Small intestine (tissue), 7 donors: Measurements from ENCODE around the gene TSGA10IP. TPM values are rescaled to one million over a fixed set of nuclear protein-coding genes. Genes with fewer than 3 reads are reported as not detected.

Source experiments
- DNase-seq, 2 donors: peaks; one replicate each; pipeline versions ENCODE4 v3.0.0 to v3.0.0-alpha.2; 2013
- FAIRE-seq: peaks from 2 replicates; lab custom pipeline; 2012; peaks lifted over from hg19 to GRCh38; lab: Jason Lieb, UNC
- H3K27ac ChIP-seq, 3 donors: one replicate each; pipeline ENCODE4 v1.5.1; 2013; ENCODE audit warnings: low read length in 2 of 3, mild to moderate bottlenecking in 2 of 3, control low read depth in 1 of 3, inconsistent platforms in 1 of 3, low read depth in 1 of 3, moderate library complexity in 1 of 3
- H3K27me3 ChIP-seq, 3 donors: one replicate each; pipeline ENCODE4 v1.6.1; 2013; ENCODE audit warnings: low read length in 3 of 3, inconsistent platforms in 1 of 3; ENCODE audit not compliant: control insufficient read depth in 3 of 3, insufficient read depth in 3 of 3
- H3K36me3 ChIP-seq, 3 donors: one replicate each; pipeline ENCODE4 v1.6.1; 2013; ENCODE audit warnings: low read length in 3 of 3, inconsistent platforms in 1 of 3, low read depth in 1 of 3, mild to moderate bottlenecking in 1 of 3, moderate library complexity in 1 of 3; ENCODE audit not compliant: control insufficient read depth in 3 of 3, insufficient read depth in 2 of 3
- H3K4me1 ChIP-seq, 3 donors: one replicate each; pipeline ENCODE4 v1.6.1; 2013; ENCODE audit warnings: low read length in 2 of 3, inconsistent platforms in 1 of 3, low read depth in 1 of 3, mild to moderate bottlenecking in 1 of 3, moderate library complexity in 1 of 3; ENCODE audit not compliant: control insufficient read depth in 3 of 3, insufficient read depth in 2 of 3
- H3K4me3 ChIP-seq, 3 donors: one replicate each; pipeline ENCODE4 v1.5.1; 2013; ENCODE audit warnings: low read length in 3 of 3, control low read depth in 1 of 3, inconsistent platforms in 1 of 3, low read depth in 1 of 3, mild to moderate bottlenecking in 1 of 3, moderate library complexity in 1 of 3
- H3K9me3 ChIP-seq, 2 donors: one replicate each; pipeline ENCODE4 v1.6.1; 2013; ENCODE audit warnings: low read depth in 1 of 2, low read length in 1 of 2; ENCODE audit not compliant: control insufficient read depth in 2 of 2, insufficient read depth in 1 of 2
- WGBS, 3 donors: extraction: QIAGEN DNeasy Blood & Tissue Kit; methylation state at CpG; one replicate each; pipeline ENCODE4 v1.1.7; 2013; 5-methylcytosine and 5-hydroxymethylcytosine counted together
- polyA plus RNA-seq, 4 donors: library from polyadenylated mRNA; stranded (reverse) in 3 of 4; unstranded in 1 of 4; fragments of 200-250 nt in 3 of 4; fragments of 120-200 nt in 1 of 4; gene quantifications; one replicate each; pipeline versions ENCODE4 v1.2.1 to v1.2.3, GENCODE V29; 2013
- donor health status: healthy with polysubstance abuse.
- donor health status: control.
- donor health status: control.
- donor health status: Bipolar disorder and iron deficiency.
- donor health status: healthy.

Gene TSGA10IP
- polyA plus RNA-seq, 4 donors: 0.07 TPM; not detected in 3

GRCh38 chr11:66007201-66007634, 61.9 kb downstream of the TSGA10IP start:
- no peak for FAIRE-seq
- no peak overlapping the region for H3K27ac ChIP-seq
- WGBS, 3 donors: 42 to 48% (median 46%) methylated on average over 5 of the region's 5 CpGs

DNA sequence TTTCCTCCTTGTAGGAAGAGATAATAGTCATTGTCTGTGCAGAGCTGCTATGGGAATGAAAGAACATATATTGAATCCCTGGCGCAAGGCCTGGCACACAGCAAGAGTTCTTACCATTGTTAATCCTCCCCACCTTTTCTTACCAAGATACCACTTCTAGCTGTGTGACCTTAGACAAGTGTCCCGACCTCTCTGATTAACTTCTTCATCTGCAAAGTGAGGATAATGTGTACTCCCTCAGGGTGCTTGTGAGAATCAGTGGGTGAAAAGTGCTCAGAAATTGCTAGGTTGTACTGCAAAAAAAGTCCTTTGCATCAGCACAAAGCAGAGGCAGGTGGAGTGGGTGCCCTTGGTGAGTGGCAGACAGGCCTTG, 62.8 kb downstream of the TSGA10IP start:
- Histone ChIP-seq H3K9me3 (no peaks in the 10 kb centered on the region), H3K27ac (no peak overlapping the region), H3K27me3 (peaks cover 0 to 45% (median 11%) of the 10 kb centered on the region in 3 donors), H3K36me3 (peaks cover 0 to 37% (median 2%) of the 10 kb centered on the region in 3 donors), H3K4me1 (peaks cover 2 to 6% (median 2%) of the 10 kb centered on the region in 3 donors), H3K4me3 (no peak overlapping the region)
- DNase-seq (no peak), FAIRE-seq (no peak)
- 73 to 89% (median 89%) methylated on average over 2 of the region's 2 CpGs for WGBS, 3 donors

More at GRCh38 chr11:66007201-66007634, 61.9 kb downstream of the TSGA10IP start:
- Histone ChIP-seq H3K36me3 (peaks cover 0 to 38% (median 2%) of the 10 kb centered on the region in 3 donors), H3K9me3 (no peaks in the 10 kb centered on the region), H3K4me1 (peaks cover 2 to 7% (median 2%) of the 10 kb centered on the region in 3 donors), H3K27me3 (peaks cover 0 to 37% (median 6%) of the 10 kb centered on the region in 3 donors), H3K4me3 (no peak overlapping the region)
- no peak for DNase-seq

GRCh38 chr11:66008468-66009101, 63.3 kb downstream of the TSGA10IP start:
- no peaks in the 10 kb centered on the region for H3K9me3 ChIP-seq
- DNase-seq (no peak), FAIRE-seq (no peak)
- no peak overlapping the region for H3K4me3 ChIP-seq
- 56 to 63% (median 60%) methylated on average over 10 of the region's 10 CpGs for WGBS, 3 donors
- H3K27ac ChIP-seq: no peak overlapping the region
- H3K27me3 ChIP-seq: peaks cover 0 to 50% (median 12%) of the 10 kb centered on the region in 3 donors
- peaks cover 0 to 32% (median 2%) of the 10 kb centered on the region in 3 donors for H3K36me3 ChIP-seq
- peaks cover 0 to 2% (median under 1%) of the 10 kb centered on the region in 3 donors for H3K4me1 ChIP-seq

Other genes with a start within 250 kb of the TSGA10IP start
- gene KAT5, start 233.2 kb upstream of the TSGA10IP start, polyA plus RNA-seq: 10 to 100 TPM; 63.9 to 76.7 (median 71.1) TPM
- gene RNASEH2C, start 224.7 kb upstream of the TSGA10IP start, polyA plus RNA-seq: 10 to 100 TPM; 36.9 to 65.1 (median 50.2) TPM
- 10 to 100 TPM in 1 of 4 donors, 1 to 10 TPM in 3; 6.9 to 17.3 (median 9.1) TPM for gene AP5B1, start 164.5 kb upstream of the TSGA10IP start, polyA plus RNA-seq
- 10 to 100 TPM; 11.9 to 41.3 (median 20.1) TPM for gene OVOL1, start 158.4 kb upstream of the TSGA10IP start, polyA plus RNA-seq
- 1 to 10 TPM in 3 of 4 donors, under 1 TPM in 1; 0.54 to 4.0 (median 1.8) TPM for gene SNX32, start 111.5 kb upstream of the TSGA10IP start, polyA plus RNA-seq
- gene CFL1, start 87.3 kb upstream of the TSGA10IP start, polyA plus RNA-seq: 1,000 to 10,000 TPM in 3 of 4 donors, 100 to 1,000 TPM in 1; 854 to 2,084 (median 1,613) TPM
- gene MUS81, start 85.0 kb upstream of the TSGA10IP start, polyA plus RNA-seq: 100 to 1,000 TPM in 1 of 4 donors, 10 to 100 TPM in 3; 45.3 to 118 (median 73.8) TPM
- gene EFEMP2, start 72.7 kb upstream of the TSGA10IP start, polyA plus RNA-seq: 10 to 100 TPM in 2 of 4 donors, 1 to 10 TPM in 2; 4.7 to 18.0 (median 12.1) TPM
- gene CTSW, start 65.6 kb upstream of the TSGA10IP start, polyA plus RNA-seq: 1 to 10 TPM in 2 of 4 donors, under 1 TPM in 2; 0.43 to 3.5 (median 1.1) TPM
- gene FIBP, start 57.0 kb upstream of the TSGA10IP start, polyA plus RNA-seq: 100 to 1,000 TPM in 2 of 4 donors, 10 to 100 TPM in 2; 57.6 to 131 (median 86.9) TPM
- gene CCDC85B, start 54.8 kb upstream of the TSGA10IP start, polyA plus RNA-seq: 10 to 100 TPM in 2 of 4 donors, 1 to 10 TPM in 2; 6.5 to 32.5 (median 13.3) TPM
- gene FOSL1, start 45.1 kb upstream of the TSGA10IP start, polyA plus RNA-seq: 1 to 10 TPM in 3 of 4 donors, under 1 TPM in 1; 0.04 to 5.2 (median 1.9) TPM
- gene C11orf68, start 26.4 kb upstream of the TSGA10IP start, polyA plus RNA-seq: 10 to 100 TPM; 23.9 to 32.7 (median 26.9) TPM
- gene DRAP1, start 26.1 kb upstream of the TSGA10IP start, polyA plus RNA-seq: 10 to 100 TPM; 53.2 to 87.3 (median 70.7) TPM
- gene SART1, start 16.3 kb downstream of the TSGA10IP start, polyA plus RNA-seq: 10 to 100 TPM; 39.3 to 95.9 (median 52.9) TPM
- 10 to 100 TPM; 14.8 to 34.9 (median 19.8) TPM for gene EIF1AD, start 56.7 kb downstream of the TSGA10IP start, polyA plus RNA-seq
- 100 to 1,000 TPM in 2 of 4 donors, 10 to 100 TPM in 2; 80.0 to 193 (median 100) TPM for gene BANF1, start 57.0 kb downstream of the TSGA10IP start, polyA plus RNA-seq
- gene CST6, start 66.5 kb downstream of the TSGA10IP start, polyA plus RNA-seq: not detected
- under 1 TPM in 1 of 4 donors, not detected in 3; 0.04 TPM for gene CATSPER1, start 81.0 kb downstream of the TSGA10IP start, polyA plus RNA-seq
- under 1 TPM in 1 of 4 donors, not detected in 3; 0.12 TPM for gene GAL3ST3, start 103.7 kb downstream of the TSGA10IP start, polyA plus RNA-seq
- 100 to 1,000 TPM; 106 to 141 (median 122) TPM for gene SF3B2, start 106.9 kb downstream of the TSGA10IP start, polyA plus RNA-seq
- gene PACS1, start 124.8 kb downstream of the TSGA10IP start, polyA plus RNA-seq: 10 to 100 TPM in 2 of 4 donors, 1 to 10 TPM in 2; 4.0 to 22.9 (median 10.0) TPM